Effector memory CD8-positive, alpha-beta T cell (primary cell): ENCODE data around the gene FLT3LG.
A peak's percentile ranks its signal among the peaks of the same experiment; 100 is the strongest.

Source experiments
- ATAC-seq: fragments of 150-1000 bp; cut with Tn5 transposase; replicated peaks from 2 replicates; pipeline ENCODE4 v1.10.0; 2021; ENCODE audit warnings: mild to moderate bottlenecking, moderate library complexity
- DNase-seq, 3 experiments: peaks; one replicate each; pipeline ENCODE4 v3.0.0; 2021
- H3K27ac Mint-ChIP-seq, 2 donors: one replicate each; pipeline ENCODE4 v1.8.0; 2022; ENCODE audit warnings: mild to moderate bottlenecking in 2 of 2, mixed read lengths in 2 of 2, moderate library complexity in 2 of 2
- H3K27me3 Mint-ChIP-seq, 2 donors: one replicate each; pipeline ENCODE4 v1.8.0; 2022; ENCODE audit warnings: mixed read lengths in 2 of 2
- H3K36me3 Mint-ChIP-seq: one replicate; pipeline ENCODE4 v1.8.0; 2022; ENCODE audit warnings: mild to moderate bottlenecking, moderate library complexity, mixed read lengths; ENCODE audit not compliant: insufficient read depth
- H3K4me1 Mint-ChIP-seq, 2 donors: one replicate each; pipeline ENCODE4 v1.8.0; 2022; ENCODE audit warnings: low read depth in 2 of 2, mixed read lengths in 2 of 2
- H3K4me3 Mint-ChIP-seq, 2 donors: one replicate each; pipeline ENCODE4 v1.8.0; 2022; ENCODE audit warnings: mild to moderate bottlenecking in 2 of 2, mixed read lengths in 2 of 2, moderate library complexity in 2 of 2
- H3K9me3 Mint-ChIP-seq, 2 donors: one replicate each; pipeline ENCODE4 v1.8.0; 2022; ENCODE audit warnings: mixed read lengths in 2 of 2

Gene FLT3LG

GRCh38 chr19:49434907-49435583 is 39.0 kb upstream of the FLT3LG start:
- no peaks in the 10 kb centered on the region for H3K9me3 Mint-ChIP-seq
- ATAC-seq (no peak), DNase-seq (no peak)
- no peak overlapping the region for H3K27ac Mint-ChIP-seq
- H3K36me3 Mint-ChIP-seq: peaks cover 3% of the 10 kb centered on the region
- peaks cover 91 to 100% of the 10 kb centered on the region in 2 donors for H3K27me3 Mint-ChIP-seq
- H3K4me3 Mint-ChIP-seq: no peak overlapping the region
- peaks cover 11 to 20% of the 10 kb centered on the region in 2 donors for H3K4me1 Mint-ChIP-seq

GRCh38 chr19:49435670-49436069 is 38.3 kb upstream of the FLT3LG start:
- H3K4me3 Mint-ChIP-seq: peak overlapping the region in 1 of 2 donors; percentile 15
- DNase-seq (no peak), ATAC-seq (no peak)
- peaks cover 13 to 23% of the 10 kb centered on the region in 2 donors for H3K4me1 Mint-ChIP-seq
- peaks cover 91 to 100% of the 10 kb centered on the region in 2 donors for H3K27me3 Mint-ChIP-seq
- H3K27ac Mint-ChIP-seq: no peak overlapping the region
- no peaks in the 10 kb centered on the region for H3K9me3 Mint-ChIP-seq
- H3K36me3 Mint-ChIP-seq: peaks cover 5% of the 10 kb centered on the region

GRCh38 chr19:49436381-49437017 is 37.5 kb upstream of the FLT3LG start:
- DNase-seq (peak in 1 of 3 experiments; percentile 41), ATAC-seq (peak; percentile 31)
- Mint-ChIP-seq H3K9me3 (no peaks in the 10 kb centered on the region), H3K4me1 (peaks cover 17 to 25% of the 10 kb centered on the region in 2 donors), H3K27ac (no peak overlapping the region), H3K27me3 (peaks cover 94 to 100% of the 10 kb centered on the region in 2 donors), H3K4me3 (no peak overlapping the region), H3K36me3 (peaks cover 5% of the 10 kb centered on the region)

- ATAC-seq (no peak), DNase-seq (no peak)
- H3K27ac Mint-ChIP-seq: no peak overlapping the region
- no peak overlapping the region for H3K4me3 Mint-ChIP-seq
- H3K9me3 Mint-ChIP-seq: no peaks in the 10 kb centered on the region
- H3K27me3 Mint-ChIP-seq: peaks cover 96 to 100% of the 10 kb centered on the region in 2 donors
- peaks cover 5% of the 10 kb centered on the region for H3K36me3 Mint-ChIP-seq
- peaks cover 24 to 29% of the 10 kb centered on the region in 2 donors for H3K4me1 Mint-ChIP-seq
These were observed 36.8 kb upstream of the FLT3LG start for GRCh38 chr19:49437231-49437630.

GRCh38 chr19:49438261-49438660 is 35.8 kb upstream of the FLT3LG start:
- Mint-ChIP-seq H3K4me3 (no peak overlapping the region), H3K27me3 (peaks cover 90 to 96% of the 10 kb centered on the region in 2 donors), H3K9me3 (no peaks in the 10 kb centered on the region), H3K27ac (no peak overlapping the region), H3K4me1 (peaks cover 28 to 29% of the 10 kb centered on the region in 2 donors), H3K36me3 (peaks cover 6% of the 10 kb centered on the region)
- no peak for ATAC-seq
- DNase-seq: no peak

GRCh38 chr19:49439836-49440235 is 34.2 kb upstream of the FLT3LG start:
- no peaks in the 10 kb centered on the region for H3K9me3 Mint-ChIP-seq

GRCh38 chr19:49440439-49441209 is 33.4 kb upstream of the FLT3LG start:
- DNase-seq: no peak

More at GRCh38 chr19:49439836-49440235, 34.2 kb upstream of the FLT3LG start:
- Mint-ChIP-seq H3K36me3 (peaks cover 13% of the 10 kb centered on the region), H3K4me1 (peaks cover 32 to 40% of the 10 kb centered on the region in 2 donors), H3K27me3 (peaks cover 76 to 80% of the 10 kb centered on the region in 2 donors), H3K27ac (no peak overlapping the region), H3K4me3 (no peak overlapping the region)
- DNase-seq: no peak
- ATAC-seq: no peak

GRCh38 chr19:49441210-49441959 is 32.6 kb upstream of the FLT3LG start, which contains the start of gene SLC17A7:
TSS of gene SLC17A7 (minus strand) at chr19:49441527. CDS start at chr19:49441379, 148 bp downstream.
- ATAC-seq: no peak
- Mint-ChIP-seq H3K27me3 (peaks cover 61 to 64% of the 10 kb centered on the region in 2 donors), H3K4me3 (peak within 1 kb of the TSS; percentile 77 to 79), H3K9me3 (no peaks in the 10 kb centered on the region), H3K4me1 (peaks cover 26 to 33% of the 10 kb centered on the region in 2 donors), H3K27ac (peak within 1 kb of the TSS in 1 of 2 donors; percentile 23), H3K36me3 (peaks cover 18% of the 10 kb centered on the region)
- no peak for DNase-seq

More at GRCh38 chr19:49440439-49441209, 33.4 kb upstream of the FLT3LG start:
- H3K4me3 Mint-ChIP-seq: peak overlapping the region; percentile 37 to 46
- peaks cover 29 to 39% of the 10 kb centered on the region in 2 donors for H3K4me1 Mint-ChIP-seq
- peaks cover 11% of the 10 kb centered on the region for H3K36me3 Mint-ChIP-seq
- no peak overlapping the region for H3K27ac Mint-ChIP-seq
- H3K9me3 Mint-ChIP-seq: no peaks in the 10 kb centered on the region
- no peak for ATAC-seq
- H3K27me3 Mint-ChIP-seq: peaks cover 68 to 72% of the 10 kb centered on the region in 2 donors

- Mint-ChIP-seq H3K4me3 (peak overlapping the region; percentile 77 to 79), H3K4me1 (peaks cover 24 to 31% of the 10 kb centered on the region in 2 donors), H3K36me3 (peaks cover 18% of the 10 kb centered on the region), H3K9me3 (no peaks in the 10 kb centered on the region), H3K27ac (peak overlapping the region in 1 of 2 donors; percentile 23), H3K27me3 (peaks cover 55 to 59% of the 10 kb centered on the region in 2 donors)
- DNase-seq (no peak), ATAC-seq (no peak)
These were observed 32.1 kb upstream of the FLT3LG start for GRCh38 chr19:49441960-49442350.

- H3K36me3 Mint-ChIP-seq: peaks cover 18% of the 10 kb centered on the region
- no peak for ATAC-seq
- H3K9me3 Mint-ChIP-seq: no peaks in the 10 kb centered on the region
- H3K27ac Mint-ChIP-seq: peak overlapping the region in 1 of 2 donors; percentile 23
- peak overlapping the region; percentile 77 to 79 for H3K4me3 Mint-ChIP-seq
- peaks cover 51 to 55% of the 10 kb centered on the region in 2 donors for H3K27me3 Mint-ChIP-seq
- peaks cover 23 to 30% of the 10 kb centered on the region in 2 donors for H3K4me1 Mint-ChIP-seq
- DNase-seq: no peak
These were observed 31.7 kb upstream of the FLT3LG start for GRCh38 chr19:49442354-49442753.

- Mint-ChIP-seq H3K36me3 (peaks cover 18% of the 10 kb centered on the region), H3K27ac (peak overlapping the region; percentile 46 to 87), H3K27me3 (peaks cover 46 to 50% of the 10 kb centered on the region in 2 donors), H3K4me3 (peak overlapping the region; percentile 77 to 79), H3K9me3 (no peaks in the 10 kb centered on the region), H3K4me1 (peaks cover 23 to 34% of the 10 kb centered on the region in 2 donors)
- ATAC-seq (peak; percentile 15), DNase-seq (no peak)
These were observed 31.1 kb upstream of the FLT3LG start for GRCh38 chr19:49442771-49443365.

GRCh38 chr19:49443366-49444099 is 30.5 kb upstream of the FLT3LG start:
- peak; percentile 90 for ATAC-seq
- Mint-ChIP-seq H3K4me1 (peaks cover 26 to 40% of the 10 kb centered on the region in 2 donors), H3K36me3 (peaks cover 22% of the 10 kb centered on the region), H3K27me3 (peaks cover 39 to 43% of the 10 kb centered on the region in 2 donors), H3K9me3 (no peaks in the 10 kb centered on the region), H3K27ac (peak overlapping the region; percentile 46 to 87), H3K4me3 (peak overlapping the region; percentile 77 to 79)
- peak; percentile 92 to 94 (median 93) for DNase-seq
